ENCODE results near the gene ANKRD53. TPM values are rescaled to one million over a fixed set of nuclear protein-coding genes. Genes with fewer than 3 reads are reported as not detected.
"Not testable (repeated sequence)": the region's sequence is repeated elsewhere in the genome, so short reads cannot be mapped to it uniquely, and the experiment has no call there.

The ANKRD53 gene
- total RNA-seq, 1 experiment from 2014 or later = not detected

GRCh38 chr2:70986499-70987189, 8.2 kb downstream of the ANKRD53 start:
- DNase-seq (ENCODE audit: extremely low read depth, low read depth) = no peak

- DNase-seq (ENCODE audit: extremely low read depth, low read depth) = no peak
These were observed 9.0 kb downstream of the ANKRD53 start for GRCh38 chr2:70987386-70987785.

GRCh38 chr2:70988151-70988550, 9.7 kb downstream of the ANKRD53 start:
- DNase-seq (ENCODE audit: extremely low read depth, low read depth) = no peak

GRCh38 chr2:70988726-70989648, 10.6 kb downstream of the ANKRD53 start:
- DNase-seq (ENCODE audit: extremely low read depth, low read depth) = no peak

GRCh38 chr2:70990216-70990615, 11.8 kb downstream of the ANKRD53 start:
- no peak for DNase-seq (ENCODE audit: extremely low read depth, low read depth)

GRCh38 chr2:70991142-70991541, 12.7 kb downstream of the ANKRD53 start:
- no peak for DNase-seq (ENCODE audit: extremely low read depth, low read depth)

- no peak for DNase-seq (ENCODE audit: extremely low read depth, low read depth)
These were observed 13.3 kb downstream of the ANKRD53 start for GRCh38 chr2:70991742-70992141.

GRCh38 chr2:70992945-70993853, 14.8 kb downstream of the ANKRD53 start:
- no peak for DNase-seq (ENCODE audit: extremely low read depth, low read depth)

GRCh38 chr2:70994009-70994698, 15.7 kb downstream of the ANKRD53 start:
- no peak for DNase-seq (ENCODE audit: extremely low read depth, low read depth)

- DNase-seq (ENCODE audit: extremely low read depth, low read depth) = peak; percentile 85
These were observed 16.4 kb downstream of the ANKRD53 start, which contains the start of gene TEX261 for GRCh38 chr2:70994699-70995425. Gene TEX261, minus strand, starts transcription at chr2:70994873. Its CDS starts 116 bp downstream, at chr2:70994757.

GRCh38 chr2:70995426-70995729, 16.9 kb downstream of the ANKRD53 start:
- DNase-seq (ENCODE audit: extremely low read depth, low read depth) = peak; percentile 30

- not testable (repeated sequence) for DNase-seq (ENCODE audit: extremely low read depth, low read depth)
These were observed 20.5 kb downstream of the ANKRD53 start for GRCh38 chr2:70998885-70999284.

GRCh38 chr2:70999362-70999761, 20.9 kb downstream of the ANKRD53 start:
- no peak for DNase-seq (ENCODE audit: extremely low read depth, low read depth)

- not testable (repeated sequence) for DNase-seq (ENCODE audit: extremely low read depth, low read depth)
These were observed 21.5 kb downstream of the ANKRD53 start for GRCh38 chr2:70999931-71000330.

- DNase-seq (ENCODE audit: extremely low read depth, low read depth) = peak; percentile 64
These were observed 22.6 kb downstream of the ANKRD53 start for GRCh38 chr2:71000780-71001591.

- DNase-seq (ENCODE audit: extremely low read depth, low read depth) = no peak
These were observed 23.1 kb downstream of the ANKRD53 start for GRCh38 chr2:71001592-71001927.

GRCh38 chr2:71001981-71002570, 23.6 kb downstream of the ANKRD53 start:
- DNase-seq (ENCODE audit: extremely low read depth, low read depth) = no peak

GRCh38 chr2:71003396-71003795, 25.0 kb downstream of the ANKRD53 start:
- DNase-seq (ENCODE audit: extremely low read depth, low read depth) = no peak

Measured in NCI-H460 (cell line).